Measurements from ENCODE around the gene MLN. TPM values are rescaled to one million over a fixed set of nuclear protein-coding genes. Genes with fewer than 3 reads are reported as not detected.

Gene MLN
- not detected in 2 replicates for total RNA-seq

DNA sequence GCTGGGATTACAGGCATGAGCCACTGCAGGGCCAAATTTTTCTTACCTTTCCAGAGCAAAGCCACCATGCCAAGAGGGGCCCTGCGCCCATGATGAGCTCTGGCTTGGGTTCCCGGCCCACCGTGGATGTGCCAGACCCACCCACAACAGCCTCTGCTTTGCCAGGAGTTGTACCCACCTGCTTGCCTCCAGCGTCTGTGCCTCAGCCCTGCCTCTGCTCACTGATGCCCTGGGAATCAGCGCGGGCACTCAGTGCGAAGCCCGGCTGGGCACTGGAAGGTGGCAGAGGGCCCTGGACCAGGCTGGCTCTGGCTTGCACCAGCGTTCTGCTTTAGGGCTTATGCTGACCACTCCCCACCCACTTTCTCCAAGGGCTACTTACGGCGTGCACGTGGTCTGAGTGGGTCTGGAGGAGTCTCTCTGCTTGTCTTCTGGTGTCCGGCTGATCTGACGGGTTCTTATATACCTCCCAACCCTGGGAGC, at the start of gene MLN:
Gene MLN (minus strand): TSS at position 433 of the 483 bp plus-strand sequence. CDS start 2,840 bp downstream, outside the sequence.
- DNase-seq (ENCODE audit: low read depth in 2 of 2) = no peak

DNA sequence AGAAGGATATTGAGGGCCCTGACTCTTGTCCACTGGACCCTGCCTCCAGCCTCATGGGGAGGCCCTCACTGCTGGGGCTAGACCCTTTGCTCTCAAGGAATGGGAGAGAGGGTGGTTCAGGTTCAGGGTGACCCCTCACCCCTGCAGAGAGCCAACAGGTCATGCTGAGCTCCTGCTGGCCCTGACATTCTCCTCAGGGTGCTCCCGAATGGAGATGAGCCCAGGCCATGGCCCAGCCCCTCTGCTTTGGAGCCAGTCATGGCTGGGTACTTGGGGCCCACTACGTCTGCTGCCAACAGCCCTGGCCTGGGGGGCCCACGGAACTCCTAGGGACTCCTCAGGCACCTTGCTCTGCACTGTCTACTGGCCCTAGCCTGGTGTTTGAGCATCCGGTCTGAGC, 49.2 kb upstream of the MLN start:
- DNase-seq (ENCODE audit: low read depth in 2 of 2) = no peak

DNA sequence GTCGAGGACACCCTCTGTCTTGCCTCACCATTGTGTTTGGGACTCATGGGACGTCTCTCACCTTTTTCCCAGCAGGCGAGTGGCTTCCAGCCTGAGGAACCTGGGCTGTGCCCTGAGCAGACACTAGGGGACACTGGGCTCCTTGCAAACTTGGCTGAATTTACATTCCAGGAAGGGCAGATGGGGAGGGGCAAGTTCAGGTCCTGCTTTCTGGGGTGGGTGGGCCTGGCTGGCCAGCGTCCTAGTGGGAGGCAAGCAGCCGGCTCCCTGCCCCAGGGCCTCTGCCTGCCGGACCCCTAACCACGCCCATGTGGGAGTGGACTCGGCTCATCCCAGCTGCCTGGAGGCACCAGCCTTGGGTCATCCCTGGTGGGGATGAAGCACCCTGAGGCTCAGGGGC, 48.2 kb upstream of the MLN start:
- DNase-seq (ENCODE audit: low read depth in 2 of 2) = peak in 1 of 2 donors; percentile 2

DNA sequence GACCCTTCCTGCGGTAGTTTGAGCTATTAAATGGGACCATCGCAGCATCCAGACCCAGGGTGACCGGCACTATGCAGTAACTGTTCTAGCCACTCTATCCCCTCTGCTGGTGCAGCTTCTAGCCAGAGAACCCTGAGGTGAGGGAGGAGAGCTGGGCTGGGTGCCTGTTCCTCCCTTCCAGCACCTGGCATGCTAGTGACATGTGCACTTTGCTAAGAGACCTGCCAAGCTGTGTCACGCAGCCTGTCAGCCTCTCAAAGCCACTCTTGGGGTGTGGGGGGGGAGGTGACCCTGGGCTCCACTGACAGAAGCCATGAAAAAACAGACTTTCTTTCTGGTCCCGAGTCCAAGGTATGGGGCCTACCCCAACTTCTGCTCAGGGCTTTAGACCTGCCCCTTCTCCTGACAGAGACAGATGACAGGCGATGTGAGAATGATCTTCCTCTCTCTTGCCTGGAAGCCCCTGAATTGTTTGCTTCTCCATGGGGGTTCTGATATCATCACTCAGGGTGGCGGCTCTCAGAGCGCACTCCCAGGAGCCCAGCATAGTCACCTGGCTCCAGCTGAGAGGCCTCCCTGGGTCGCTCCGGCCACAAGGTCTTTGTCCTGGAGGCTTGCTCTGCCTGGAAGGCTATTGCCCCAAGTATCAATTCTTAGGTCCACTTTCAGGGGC, 47.2 kb upstream of the MLN start:
- DNase-seq (ENCODE audit: low read depth in 2 of 2) = no peak

- DNase-seq (ENCODE audit: low read depth in 2 of 2) = no peak
Observed at GRCh38 chr6:33850296-33850695, 46.5 kb upstream of the MLN start.

DNA sequence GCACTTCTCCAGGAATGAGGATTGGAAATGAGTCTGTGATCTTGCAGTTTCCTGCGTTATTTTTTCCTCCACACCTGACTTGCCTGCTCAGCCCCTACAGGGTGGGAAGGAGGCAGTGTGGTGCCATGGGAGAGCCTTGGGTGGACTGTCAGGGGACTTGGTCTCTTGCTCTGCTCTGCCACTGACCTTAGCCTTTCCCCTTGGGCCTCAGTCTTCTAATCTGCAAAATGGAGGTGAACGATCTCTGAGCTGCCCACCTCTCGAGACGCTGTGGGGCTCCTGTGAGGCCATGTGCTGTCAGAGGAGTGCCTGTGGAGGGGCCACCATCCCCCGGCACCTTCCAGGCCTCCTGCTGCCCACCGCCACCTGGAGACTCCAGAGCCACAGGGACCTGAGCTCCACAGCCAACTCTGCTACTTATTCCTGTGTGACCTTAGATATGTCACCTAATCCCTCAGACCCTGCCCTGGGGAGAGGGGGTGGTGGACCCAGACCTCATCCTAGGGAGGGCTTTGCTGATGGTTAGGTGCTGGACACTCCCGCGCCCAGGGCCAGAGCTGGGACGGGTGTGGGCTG, 45.8 kb upstream of the MLN start:
- DNase-seq (ENCODE audit: low read depth in 2 of 2) = no peak

GRCh38 chr6:33848484-33848883, 44.7 kb upstream of the MLN start:
- DNase-seq (ENCODE audit: low read depth in 2 of 2) = no peak

GRCh38 chr6:33847867-33848266, 44.1 kb upstream of the MLN start:
- no peak for DNase-seq (ENCODE audit: low read depth in 2 of 2)

DNA sequence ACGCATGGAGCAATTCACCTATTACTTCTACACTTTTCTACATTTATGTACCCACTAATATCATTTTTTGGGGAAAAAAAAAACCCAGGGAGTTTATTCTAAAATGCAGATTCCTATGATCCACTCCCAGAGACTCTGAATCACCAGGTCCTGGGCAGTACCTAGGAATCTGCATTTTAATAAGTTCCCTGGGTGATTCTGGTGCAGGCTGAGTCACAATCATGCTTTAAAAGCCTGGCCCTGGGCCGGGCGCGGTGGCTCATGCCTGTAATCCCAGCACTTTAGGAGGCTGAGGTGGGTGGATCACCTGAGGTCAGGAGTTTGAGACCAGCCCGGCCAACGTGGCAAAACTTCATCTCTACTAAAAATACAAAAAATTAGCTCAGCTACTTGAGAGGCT, 43.3 kb upstream of the MLN start:
- DNase-seq (ENCODE audit: low read depth in 2 of 2) = no peak

DNA sequence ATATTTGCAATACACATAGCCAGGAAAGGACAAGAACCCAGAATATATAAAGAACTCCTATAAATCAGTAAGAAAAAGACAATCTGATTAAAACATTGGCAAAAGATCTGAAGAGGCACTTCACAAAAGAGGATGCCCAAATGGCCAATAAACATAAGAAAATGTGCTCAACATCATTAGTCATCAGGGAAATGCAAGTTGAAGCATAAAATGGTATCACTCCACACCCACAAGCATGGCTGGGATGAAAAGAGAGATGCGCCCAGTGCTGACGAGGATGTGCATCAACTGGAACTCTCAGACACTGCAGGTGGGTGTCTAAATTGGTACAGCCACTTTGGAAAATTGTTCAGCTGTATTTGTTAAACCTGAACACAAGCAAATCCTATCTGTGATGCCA, 42.4 kb upstream of the MLN start:
- no peak for DNase-seq (ENCODE audit: low read depth in 2 of 2)

DNA sequence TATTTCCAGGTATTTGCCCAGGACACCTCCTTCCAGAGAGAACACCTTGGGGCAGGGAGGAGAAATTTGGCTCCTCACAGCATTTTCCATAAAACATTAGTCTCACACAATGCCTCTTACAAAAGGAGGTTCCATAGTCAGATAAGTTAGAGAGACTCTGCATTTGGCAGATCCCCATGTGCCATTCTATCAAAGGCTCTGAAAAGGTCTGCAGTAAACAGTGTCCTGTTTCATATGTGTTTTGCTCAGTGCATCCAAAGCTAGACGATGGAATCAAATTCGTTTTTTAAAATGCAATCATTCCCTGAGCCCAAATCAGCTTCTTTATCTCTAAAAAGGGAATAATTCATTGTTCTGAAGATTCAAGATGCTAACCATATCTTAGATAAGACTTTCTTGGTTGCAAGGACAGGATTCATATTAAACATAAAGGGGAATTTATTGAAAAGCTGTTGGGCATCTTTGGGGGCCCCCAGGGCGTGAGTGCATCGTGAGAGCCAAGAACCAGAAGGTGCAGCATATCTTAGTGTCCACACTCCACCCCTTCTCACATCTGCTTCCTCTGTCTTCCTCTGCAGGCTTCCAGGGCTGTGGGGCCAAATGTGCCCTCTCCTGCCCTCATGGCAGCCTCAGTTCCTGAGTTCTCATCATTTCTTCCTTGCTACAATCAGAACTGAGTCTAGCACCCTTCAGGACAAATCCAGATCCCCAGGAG, 41.4 kb upstream of the MLN start:
- DNase-seq (ENCODE audit: low read depth in 2 of 2) = peak in 1 of 2 donors; percentile 15

GRCh38 chr6:33843131-33844121, 39.6 kb upstream of the MLN start:
- no peak for DNase-seq (ENCODE audit: low read depth in 2 of 2)

- DNase-seq (ENCODE audit: low read depth in 2 of 2) = no peak
Observed at GRCh38 chr6:33841868-33842267, 38.1 kb upstream of the MLN start.

GRCh38 chr6:33841070-33841469, 37.3 kb upstream of the MLN start:
- no peak for DNase-seq (ENCODE audit: low read depth in 2 of 2)

GRCh38 chr6:33840048-33840926, 36.5 kb upstream of the MLN start:
- DNase-seq (ENCODE audit: low read depth in 2 of 2) = peak; percentile 52 to 90

GRCh38 chr6:33839399-33840047, 35.7 kb upstream of the MLN start:
- DNase-seq (ENCODE audit: low read depth in 2 of 2) = no peak

DNA sequence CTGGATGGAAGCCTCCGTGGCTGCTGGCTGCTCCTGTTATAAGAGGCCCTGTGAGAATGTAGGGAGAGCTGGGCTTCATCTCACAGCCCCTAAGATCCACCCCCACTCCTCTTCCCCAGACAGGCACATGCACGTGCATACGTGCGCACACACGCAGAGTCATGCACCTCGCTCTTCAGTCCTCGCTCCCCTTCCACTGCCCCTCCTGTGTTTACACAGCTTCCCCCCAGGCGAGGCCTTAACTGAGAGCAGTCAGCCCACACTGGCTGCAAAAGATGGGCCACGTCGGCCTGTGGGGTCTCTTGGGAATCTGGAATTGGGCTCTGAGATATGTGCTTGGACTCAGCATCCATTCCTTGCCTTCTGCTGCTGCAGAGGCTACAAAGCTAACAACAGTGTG, 35.2 kb upstream of the MLN start:
- no peak for DNase-seq (ENCODE audit: low read depth in 2 of 2)

DNA sequence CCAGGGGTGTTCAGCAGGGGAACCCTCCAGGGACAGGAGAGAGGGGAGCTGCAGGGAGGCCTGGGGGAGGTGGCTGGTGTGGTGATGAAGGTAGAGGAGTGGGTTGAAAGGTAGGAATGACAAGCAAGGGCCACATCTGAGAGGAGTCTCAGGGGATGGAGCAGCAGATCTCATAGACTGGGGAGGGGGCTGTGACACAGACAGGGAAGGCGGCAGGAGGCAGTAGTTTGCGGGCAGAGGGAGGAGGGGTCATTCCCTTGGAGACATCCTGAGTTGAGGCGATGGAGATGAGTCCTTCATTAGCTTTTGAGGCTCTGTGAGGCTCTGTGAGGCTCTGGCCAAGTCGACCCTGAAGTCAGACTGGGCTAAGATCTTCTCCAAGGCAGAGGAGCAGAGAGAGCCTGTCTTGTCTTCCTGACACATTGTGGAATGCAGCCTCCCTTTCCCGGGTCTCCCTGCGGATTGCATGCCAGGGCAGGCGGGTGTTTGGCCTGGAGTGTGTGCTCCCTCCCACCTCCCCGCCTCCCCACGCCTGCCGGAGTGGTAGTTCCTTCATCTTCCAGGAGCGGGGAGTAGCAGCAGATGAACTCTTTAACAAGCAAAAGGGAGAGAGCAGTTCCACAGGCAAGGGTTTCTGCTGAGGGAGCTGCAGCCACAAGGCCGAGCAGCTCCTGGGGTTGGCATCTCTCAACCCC, 34.3 kb upstream of the MLN start:
- DNase-seq (ENCODE audit: low read depth in 2 of 2) = no peak

- DNase-seq (ENCODE audit: low read depth in 2 of 2) = no peak
Observed at GRCh38 chr6:33836806-33837469, 33.1 kb upstream of the MLN start.

All from dermis microvascular lymphatic vessel endothelial cell (primary cell).